Mesenteric fat pad (tissue), 1 donor: ENCODE data around the gene P2RY14. TPM values are rescaled to one million over a fixed set of nuclear protein-coding genes. Genes with fewer than 3 reads are reported as not detected.

ENCODE experiments used
- DNase-seq: peaks from one replicate; pipeline ENCODE4 v3.0.0-alpha.2; 2020; ENCODE audit warnings: low spot score
- total RNA-seq: library from RNA; stranded (reverse); fragmentation: NEBNext Ultra II Directional; extraction: Animal tissue kit (Norgen Biotek cat#: 25700); gene quantifications from one replicate; pipeline ENCODE4 v1.2.1, GENCODE V29; 2021
- donor health status: DM: yes; HTN: yes; CAD: no.

The P2RY14 gene
- total RNA-seq, 1 donor from 2014 or later, result 1.4 TPM

- DNase-seq, result no peak
Measured at GRCh38 chr3:151218136-151218535, 60.2 kb downstream of the P2RY14 start.

GRCh38 chr3:151216641-151217607 is 61.4 kb downstream of the P2RY14 start:
- no peak for DNase-seq

- no peak for DNase-seq
Measured at GRCh38 chr3:151214459-151214858, 63.9 kb downstream of the P2RY14 start.

GRCh38 chr3:151213881-151214280 is 64.5 kb downstream of the P2RY14 start:
- DNase-seq, result no peak

GRCh38 chr3:151213151-151213550 is 65.2 kb downstream of the P2RY14 start:
- DNase-seq, result no peak

GRCh38 chr3:151210676-151211381 is 67.5 kb downstream of the P2RY14 start:
- no peak for DNase-seq

GRCh38 chr3:151209654-151210053 is 68.7 kb downstream of the P2RY14 start:
- no peak for DNase-seq

GRCh38 chr3:151206201-151206600 is 72.1 kb downstream of the P2RY14 start:
- no peak for DNase-seq

- no peak for DNase-seq
Measured at GRCh38 chr3:151205482-151205881, 72.9 kb downstream of the P2RY14 start.

GRCh38 chr3:151204530-151205402 is 73.6 kb downstream of the P2RY14 start:
- no peak for DNase-seq

- DNase-seq, result no peak
Measured at GRCh38 chr3:151203051-151203420, 75.3 kb downstream of the P2RY14 start, which contains the start of gene GPR171. GPR171 (minus strand) TSS chr3:151203216; CDS start chr3:151199386, 3,830 bp downstream.

GRCh38 chr3:151201051-151201730 is 77.2 kb downstream of the P2RY14 start:
- no peak for DNase-seq

GRCh38 chr3:151200586-151200985 is 77.8 kb downstream of the P2RY14 start:
- no peak for DNase-seq

- DNase-seq, result no peak
Measured at GRCh38 chr3:151199554-151200438, 78.5 kb downstream of the P2RY14 start.

GRCh38 chr3:151198849-151199248 is 79.5 kb downstream of the P2RY14 start:
- no peak for DNase-seq

GRCh38 chr3:151197981-151198767 is 80.2 kb downstream of the P2RY14 start:
- no peak for DNase-seq

- DNase-seq, result no peak
Measured at GRCh38 chr3:151197228-151197627, 81.1 kb downstream of the P2RY14 start.

GRCh38 chr3:151196434-151196833 is 81.9 kb downstream of the P2RY14 start:
- no peak for DNase-seq

- no peak for DNase-seq
Measured at GRCh38 chr3:151195826-151196225, 82.5 kb downstream of the P2RY14 start.
